ENCODE measurements around the gene PLD2. TPM values are rescaled to one million over a fixed set of nuclear protein-coding genes. Genes with fewer than 3 reads are reported as not detected.

PLD2 gene
- total RNA-seq, 3 donors from 2014 or later: 17.1 to 40.6 (median 30.3) TPM

- intact Hi-C loops (cut with DNase I; ENCODE audit: low total_unique reads): loop anchor here (5.0 kb wide), 1 partner anchor 104 kb away; no protein-coding TSS in a partner anchor
Observed at GRCh38 chr17:4788159-4788806, 18.7 kb upstream of the PLD2 start.

GRCh38 chr17:4788807-4789700 is 17.9 kb upstream of the PLD2 start, which contains the start of gene GLTPD2:
Gene GLTPD2 (plus strand): TSS chr17:4788964. CDS start chr17:4789012, 48 bp downstream.
- Histone ChIP-seq H3K27me3 (peaks cover 0 to 7% of the 10 kb centered on the region in 2 donors), H3K27ac (peak within 1 kb of the TSS; percentile 91 to 97), H3K4me1 (peaks cover 0 to 7% of the 10 kb centered on the region in 2 donors), H3K36me3 (no peaks in the 10 kb centered on the region), H3K4me3 (peak within 1 kb of the TSS; percentile 63 to 92 (median 79)), H3K9me3 (no peaks in the 10 kb centered on the region)
- intact Hi-C loops (cut with DNase I; ENCODE audit: low total_unique reads): loop anchor here (5.0 kb wide), 1 partner anchor 103 kb away; no protein-coding TSS in a partner anchor
- no peak for TF ChIP-seq POLR2A (IDR thresholded peaks at IDR 0.05)
- no peak for TF ChIP-seq CTCF (IDR thresholded peaks at IDR 0.05)
- no peak for TF ChIP-seq POLR2AphosphoS5 (IDR thresholded peaks at IDR 0.05)
- DNase-seq (ENCODE audit: low spot score in 2 of 2): no peak

More at GRCh38 chr17:4788159-4788806, 18.7 kb upstream of the PLD2 start:
- Histone ChIP-seq H3K9me3 (no peaks in the 10 kb centered on the region), H3K4me3 (peak overlapping the region in 2 of 3 donors; percentile 79 to 92), H3K36me3 (no peaks in the 10 kb centered on the region), H3K27me3 (peaks cover 0 to 10% of the 10 kb centered on the region in 2 donors), H3K4me1 (peaks cover 0 to 7% of the 10 kb centered on the region in 2 donors), H3K27ac (peak overlapping the region in 1 of 2 donors; percentile 97)
- no peak for DNase-seq (ENCODE audit: low spot score in 2 of 2)
- TF ChIP-seq POLR2A (IDR thresholded peaks at IDR 0.05): no peak
- TF ChIP-seq CTCF (IDR thresholded peaks at IDR 0.05): no peak
- TF ChIP-seq POLR2AphosphoS5 (IDR thresholded peaks at IDR 0.05): no peak

DNA sequence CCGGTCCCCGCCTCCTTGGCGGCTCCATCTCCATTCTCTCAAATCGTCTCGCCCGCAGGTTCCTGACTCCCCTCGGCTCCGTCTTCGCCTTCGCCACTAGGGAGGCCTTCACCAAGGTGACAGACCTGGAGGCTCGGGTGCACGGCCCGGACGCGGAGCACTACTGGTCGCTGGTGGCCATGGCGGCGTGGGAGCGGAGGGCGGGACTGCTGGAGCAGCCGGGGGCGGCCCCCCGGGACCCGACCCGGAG is 17.3 kb upstream of the PLD2 start:
- Histone ChIP-seq H3K9me3 (no peaks in the 10 kb centered on the region), H3K27ac (peak overlapping the region; percentile 91 to 97), H3K27me3 (peaks cover 0 to 1% of the 10 kb centered on the region in 2 donors), H3K4me1 (peaks cover 0 to 7% of the 10 kb centered on the region in 2 donors), H3K36me3 (no peaks in the 10 kb centered on the region), H3K4me3 (peak overlapping the region; percentile 63 to 92 (median 79))
- TF ChIP-seq CTCF (IDR thresholded peaks at IDR 0.05) (no peak), POLR2AphosphoS5 (IDR thresholded peaks at IDR 0.05) (no peak), POLR2A (IDR thresholded peaks at IDR 0.05) (no peak)
- no peak for DNase-seq (ENCODE audit: low spot score in 2 of 2)
- intact Hi-C loops (cut with DNase I; ENCODE audit: low total_unique reads): loop anchor here (5.0 kb wide), 1 partner anchor 103 kb away; no protein-coding TSS in a partner anchor

- Histone ChIP-seq H3K27ac (peak overlapping the region; percentile 91 to 97), H3K4me3 (peak overlapping the region; percentile 63 to 92 (median 79)), H3K36me3 (no peaks in the 10 kb centered on the region), H3K4me1 (peaks cover 0 to 7% of the 10 kb centered on the region in 2 donors), H3K9me3 (no peaks in the 10 kb centered on the region), H3K27me3 (no peaks in the 10 kb centered on the region)
- DNase-seq (ENCODE audit: low spot score in 2 of 2): peak; percentile 75 to 80
- TF ChIP-seq POLR2A (IDR thresholded peaks at IDR 0.05) (peak; percentile 52), CTCF (IDR thresholded peaks at IDR 0.05) (peak; percentile 39 to 90 (median 53)), POLR2AphosphoS5 (IDR thresholded peaks at IDR 0.05) (peak; percentile 66 to 89 (median 68))
- intact Hi-C loops (cut with DNase I; ENCODE audit: low total_unique reads): loop anchor here (5.0 kb wide), 1 partner anchor 102 kb away; no protein-coding TSS in a partner anchor
Observed at GRCh38 chr17:4789951-4790704, 16.8 kb upstream of the PLD2 start.
